GM18858 (cell line): Measurements from ENCODE around the gene MARK4.
"Not testable (repeated sequence)": the region's sequence is repeated elsewhere in the genome, so short reads cannot be mapped to it uniquely, and the experiment has no call there.

Experiments used
- ATAC-seq: cut with Tn5 transposase; IDR thresholded peaks from one replicate; pipeline ENCODE4 v1.9.1; 2021; ENCODE audit not compliant: unreplicated experiment

MARK4 gene

GRCh38 chr19:45304141-45304926 is 53.3 kb downstream of the MARK4 start:
- ATAC-seq = no peak

DNA sequence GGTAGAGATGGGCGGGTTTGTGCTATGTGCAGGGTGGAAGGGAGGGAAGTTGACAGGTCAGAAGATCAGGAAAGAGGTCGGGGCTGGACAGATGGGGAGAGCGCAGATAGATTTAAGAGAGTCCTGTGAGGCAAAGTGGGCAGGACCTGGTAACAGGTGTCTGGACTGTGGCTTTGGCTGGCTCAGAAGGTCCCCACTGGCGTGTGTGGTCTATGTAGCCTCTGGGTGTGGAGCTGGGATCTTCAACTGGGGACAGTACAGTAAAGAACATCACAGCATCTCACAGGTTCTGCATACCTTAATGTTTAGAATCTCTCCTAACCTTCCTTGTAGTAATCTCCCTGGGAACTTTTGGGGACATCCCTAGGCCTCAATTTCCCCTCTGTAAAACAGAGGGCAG is 53.9 kb downstream of the MARK4 start:
- no peak for ATAC-seq

DNA sequence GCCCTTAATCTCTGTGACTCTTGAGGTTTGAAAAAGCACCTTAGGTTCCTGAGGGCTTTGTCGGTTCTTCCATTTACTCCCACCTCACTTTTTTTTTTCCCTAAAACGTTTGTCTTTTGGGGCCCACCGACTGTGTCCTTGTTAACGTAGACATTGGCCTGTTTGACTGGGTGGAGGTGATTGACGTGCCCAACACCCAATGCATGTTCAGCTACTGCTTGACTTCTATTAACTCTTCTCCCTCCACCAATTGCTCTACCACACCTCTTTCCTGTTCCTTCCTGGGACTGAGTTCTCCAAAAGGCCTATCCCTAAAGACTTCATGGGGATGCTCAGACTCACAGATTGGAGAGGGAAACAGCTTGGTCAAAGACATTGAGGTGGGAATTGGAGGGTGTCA is 54.4 kb downstream of the MARK4 start:
- ATAC-seq = no peak

- ATAC-seq = no peak
These were observed 55.0 kb downstream of the MARK4 start for GRCh38 chr19:45306040-45306439.

GRCh38 chr19:45306518-45307027 is 55.5 kb downstream of the MARK4 start:
- no peak for ATAC-seq

GRCh38 chr19:45307361-45307760 is 56.3 kb downstream of the MARK4 start:
- no peak for ATAC-seq

DNA sequence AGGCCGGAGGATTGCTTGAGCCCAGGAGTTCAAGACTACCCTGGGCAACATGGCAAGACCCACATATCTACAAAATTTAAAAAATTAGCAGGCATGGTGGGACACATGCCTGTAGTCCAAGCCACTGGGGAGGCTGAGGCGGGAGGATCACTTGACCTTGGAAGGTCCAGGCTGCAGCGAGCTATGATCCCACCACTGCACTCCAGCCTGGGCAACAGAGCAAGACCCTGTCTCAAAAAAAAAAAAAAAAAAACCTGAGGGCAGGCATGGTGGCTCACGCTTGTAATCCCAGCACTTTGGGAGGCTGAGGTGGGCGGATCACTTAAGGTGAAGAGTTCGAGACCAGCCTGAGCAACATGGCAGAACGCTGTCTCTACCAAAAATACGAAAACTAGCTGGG is 58.3 kb downstream of the MARK4 start:
- not testable (repeated sequence) for ATAC-seq

DNA sequence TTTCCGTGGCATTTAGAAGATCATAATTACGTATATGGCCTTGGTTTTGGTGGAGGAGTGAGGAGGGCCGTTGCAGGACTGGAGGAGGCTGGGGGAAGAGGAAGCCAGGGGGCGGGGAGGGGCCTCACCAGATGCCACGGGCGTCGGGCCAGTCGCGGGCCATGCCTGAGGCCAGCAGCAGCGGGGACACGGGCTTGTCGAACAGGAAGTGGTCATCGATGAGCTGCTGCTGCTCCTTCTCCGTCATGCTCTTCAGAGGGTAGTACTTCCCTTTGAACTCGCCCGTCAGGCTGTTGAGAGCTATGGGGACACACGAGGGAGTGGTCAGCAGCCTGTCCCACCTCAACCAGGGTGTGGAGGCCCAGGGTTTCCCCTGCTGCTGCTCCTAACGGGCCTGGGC is 60.5 kb downstream of the MARK4 start:
- ATAC-seq = no peak

GRCh38 chr19:45312285-45312684 is 61.2 kb downstream of the MARK4 start:
- not testable (repeated sequence) for ATAC-seq

DNA sequence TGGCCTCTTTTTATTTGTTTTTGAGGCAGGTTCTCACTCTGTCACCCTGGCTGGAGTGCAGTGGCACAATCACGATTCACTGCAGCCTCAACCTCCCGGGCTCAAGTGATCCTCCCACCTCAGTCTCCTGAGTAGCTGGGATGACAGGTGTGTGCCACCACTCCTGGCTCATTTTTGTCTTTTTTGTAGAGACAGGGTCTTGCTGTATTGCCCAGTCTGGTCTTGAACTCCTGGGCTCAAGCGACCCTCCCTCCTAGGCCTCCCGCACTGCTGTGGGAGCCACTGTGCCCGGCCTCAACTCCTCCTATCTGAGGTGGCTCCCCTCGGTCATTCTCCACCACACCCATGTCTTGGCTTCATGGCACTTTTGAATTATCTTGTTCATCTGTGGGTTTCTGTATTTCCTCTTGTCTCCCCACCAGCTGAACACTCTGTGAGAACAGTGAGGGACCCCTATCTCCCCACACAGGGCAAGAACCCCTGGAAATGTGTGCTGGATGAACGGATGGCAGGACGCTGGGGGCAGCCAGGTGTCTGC is 63.7 kb downstream of the MARK4 start:
- no peak for ATAC-seq

DNA sequence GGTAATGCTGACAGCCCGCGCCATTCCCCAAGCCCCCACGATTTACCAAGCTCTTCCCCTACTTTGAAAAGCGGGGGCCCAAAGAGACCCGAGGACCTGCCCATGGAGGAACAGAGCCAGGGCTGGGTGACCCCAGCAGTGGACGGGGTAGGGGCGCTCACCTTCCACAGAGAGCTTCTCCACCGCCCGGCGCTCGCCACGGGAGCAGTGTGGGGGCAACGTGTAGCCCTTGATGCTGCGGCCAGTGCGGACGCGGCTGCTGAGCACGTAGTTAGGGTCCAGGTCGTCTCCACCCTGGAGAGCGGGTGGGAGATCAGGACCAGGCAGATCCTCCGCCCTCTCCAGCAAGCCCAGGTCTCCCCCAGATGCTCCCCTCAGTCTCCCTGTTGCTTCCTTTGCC is 64.2 kb downstream of the MARK4 start:
- no peak for ATAC-seq

DNA sequence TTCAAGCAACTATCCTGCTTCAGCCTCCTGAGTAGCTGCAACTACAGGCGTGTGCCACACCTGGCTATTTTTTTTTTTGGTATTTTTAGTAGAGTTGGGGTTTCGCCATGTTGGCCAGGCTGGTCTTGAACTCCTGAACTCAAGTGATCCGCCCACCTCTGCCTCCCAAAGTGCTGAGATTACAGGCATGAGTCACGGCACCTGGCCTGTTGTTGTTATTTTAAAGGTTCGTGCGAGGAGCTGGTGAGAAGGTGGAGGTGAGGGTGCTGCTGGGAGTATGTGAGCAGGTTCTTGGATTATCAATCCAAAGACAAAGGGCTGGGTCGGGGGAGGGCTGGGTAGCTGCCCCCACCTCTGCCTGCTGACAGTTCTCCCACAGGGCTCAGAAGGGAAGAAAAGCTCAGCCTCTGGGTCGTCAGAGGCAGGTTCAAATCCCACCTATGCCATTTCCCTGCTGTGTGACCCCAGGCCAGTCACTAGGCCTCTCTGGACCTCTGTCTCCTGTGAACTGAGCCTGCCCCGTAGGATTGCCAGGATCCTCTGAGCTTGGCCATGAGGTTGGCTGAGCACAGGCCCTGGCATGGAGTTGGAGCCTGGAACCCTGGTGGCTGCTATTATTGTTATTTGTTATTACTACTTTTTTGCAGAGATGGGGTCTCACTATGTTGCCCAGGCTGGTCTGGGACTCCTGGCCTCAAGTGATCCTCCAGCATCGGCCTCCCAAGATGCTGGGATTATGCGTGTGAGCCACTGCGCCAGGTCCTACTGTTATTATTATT is 70.1 kb downstream of the MARK4 start:
- ATAC-seq = no peak

DNA sequence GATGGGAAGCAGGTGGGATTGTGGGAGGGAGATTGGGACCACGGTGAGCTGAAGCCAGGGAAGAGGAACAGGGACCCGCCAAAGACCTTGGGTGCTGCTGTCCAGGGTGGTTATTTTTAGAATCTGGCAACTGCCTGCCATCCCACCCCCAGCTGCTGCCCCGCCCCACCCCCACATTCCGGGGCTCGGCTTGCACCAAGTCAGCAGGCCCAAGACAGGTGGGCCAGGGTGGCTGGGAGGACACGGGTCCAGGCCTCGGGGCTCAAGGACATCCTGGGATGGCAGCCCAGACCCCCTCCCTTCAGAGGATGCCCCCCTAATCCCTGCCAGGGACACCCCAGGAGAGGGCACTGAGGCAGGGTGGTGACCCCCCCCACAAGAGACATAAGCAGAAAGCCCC is 70.8 kb downstream of the MARK4 start:
- no peak for ATAC-seq

DNA sequence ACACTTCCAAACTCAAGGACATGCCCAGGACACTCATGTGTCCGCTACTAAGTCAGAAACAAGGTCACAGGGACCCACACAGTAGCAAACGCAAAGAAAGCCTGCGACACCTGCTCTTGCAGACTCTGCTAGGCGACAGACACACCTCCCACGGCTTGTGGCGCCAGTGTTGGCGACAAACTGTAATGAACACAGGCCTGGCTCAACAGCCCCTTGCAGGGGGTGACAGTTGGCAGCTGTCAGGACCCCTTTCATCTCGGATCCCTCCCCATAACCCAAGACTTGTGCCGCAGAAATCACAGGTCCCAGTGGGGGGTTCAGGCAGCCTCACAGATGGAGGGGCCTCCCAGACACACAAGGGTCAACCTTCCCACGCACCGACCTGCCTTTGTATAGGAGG is 71.2 kb downstream of the MARK4 start:
- no peak for ATAC-seq

GRCh38 chr19:45322744-45323281 is 71.7 kb downstream of the MARK4 start, which contains the start of gene CKM:
TSS of gene CKM (minus strand) at chr19:45322875. CDS start at chr19:45319713, 3,162 bp downstream.
- ATAC-seq = no peak

DNA sequence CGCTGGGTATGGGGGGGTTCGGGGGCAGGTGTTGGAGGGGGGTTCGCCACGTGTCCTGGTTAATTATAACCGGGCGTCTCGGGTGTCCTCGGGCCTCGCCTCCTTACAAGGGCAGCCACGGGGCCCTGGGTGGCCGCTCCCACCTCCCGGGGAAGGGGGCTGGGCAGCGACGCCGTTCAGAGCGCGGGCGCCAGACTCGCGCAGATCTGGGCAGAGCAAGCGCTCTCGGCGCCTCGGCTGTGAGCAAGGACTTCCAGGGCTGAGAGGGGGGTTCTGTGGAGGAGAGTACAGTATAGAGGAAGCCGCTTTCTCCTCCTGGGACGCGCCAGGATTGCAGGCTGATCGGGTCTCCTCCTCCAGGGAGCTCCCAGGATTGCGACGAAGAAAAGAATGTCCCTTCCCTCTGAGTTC is 72.6 kb downstream of the MARK4 start:
- no peak for ATAC-seq

GRCh38 chr19:45324349-45324907 is 73.4 kb downstream of the MARK4 start:
- no peak for ATAC-seq

DNA sequence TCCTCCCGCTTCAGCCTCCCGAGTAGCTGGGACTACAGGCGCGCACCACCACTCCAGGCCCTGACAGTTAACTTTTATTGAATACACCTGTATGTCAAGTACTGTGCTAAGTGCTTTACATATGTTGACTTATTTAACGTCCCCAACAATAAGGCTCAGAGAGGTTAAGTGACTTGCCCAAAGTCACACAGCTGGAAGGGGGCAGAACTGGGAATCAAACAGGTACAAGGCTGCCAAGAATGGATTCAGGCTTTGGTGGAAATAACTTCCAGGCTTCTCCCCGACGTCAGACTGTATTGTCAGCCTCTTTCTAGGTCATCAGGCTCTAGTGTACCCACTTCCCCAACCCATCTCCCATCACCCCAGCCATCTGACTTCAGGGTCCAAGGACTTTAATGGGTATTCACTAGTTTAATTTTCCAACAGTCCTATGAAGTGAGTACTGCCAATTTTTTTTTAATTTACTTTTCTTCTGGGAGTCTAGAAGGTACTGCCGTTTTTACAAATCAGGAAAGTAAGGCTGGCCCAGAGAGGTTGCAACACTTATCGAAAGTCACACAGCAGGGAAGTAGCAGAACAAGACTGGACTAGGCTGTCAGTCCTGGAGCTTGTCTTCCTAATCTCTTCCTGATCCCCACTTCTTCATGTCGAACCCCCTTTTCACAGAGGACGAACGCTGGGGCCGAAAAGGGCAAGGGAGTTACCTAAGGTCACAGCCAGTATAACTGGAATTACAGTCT is 76.5 kb downstream of the MARK4 start:
- no peak for ATAC-seq

GRCh38 chr19:45331411-45331810 is 80.3 kb downstream of the MARK4 start:
- ATAC-seq = no peak

GRCh38 chr19:45333609-45334303 is 82.7 kb downstream of the MARK4 start:
- ATAC-seq = no peak
